HEK293T (cell line): ENCODE measurements around the gene MSH5.

ENCODE experiments used
- CTCF ChIA-PET: fragments of 350-600 bp; formaldehyde crosslinking; extraction: SDS; loops from one replicate; lab custom pipeline; 2021; ENCODE audit warnings: antibody characterized with exemption, inconsistent platforms; lab: Yijun Ruan, JAX
- POLR2A ChIA-PET: fragments of 350-600 bp; formaldehyde crosslinking; extraction: SDS; loops from one replicate; lab custom pipeline; 2020; ENCODE audit warnings: antibody characterized with exemption, inconsistent platforms; lab: Yijun Ruan, JAX
- DNase-seq: peaks from one replicate; pipeline ENCODE4 v3.0.0; 2012; ENCODE audit warnings: mixed read lengths; ENCODE audit errors: extremely low spot score
- ARNT ChIP-seq: fragments of 450-650 bp; IDR thresholded peaks from 2 replicates; pipeline ENCODE4 v1.6.1; 2017; ENCODE audit warnings: mild to moderate bottlenecking
- BHLHE40 ChIP-seq: fragments of 450-650 bp; IDR thresholded peaks from 2 replicates; pipeline ENCODE4 v1.6.1; 2016; ENCODE audit warnings: mild to moderate bottlenecking, moderate library complexity, borderline replicate concordance
- CTBP1 ChIP-seq: fragments of 450-650 bp; IDR thresholded peaks from 2 replicates; pipeline ENCODE4 v1.6.1; 2016; ENCODE audit warnings: borderline replicate concordance
- ELF4 ChIP-seq: fragments of 450-650 bp; IDR thresholded peaks from 2 replicates; pipeline ENCODE4 v1.6.1; 2017; ENCODE audit warnings: antibody characterized with exemption
- FOXA1 ChIP-seq: fragments of 450-650 bp; IDR thresholded peaks from 2 replicates; pipeline ENCODE4 v1.6.1; 2016; ENCODE audit warnings: mild to moderate bottlenecking
- FOXK2 ChIP-seq: fragments of 450-650 bp; IDR thresholded peaks from 2 replicates; pipeline ENCODE4 v1.6.1; 2016; ENCODE audit warnings: mild to moderate bottlenecking
- FOXM1 ChIP-seq: fragments of 450-650 bp; IDR thresholded peaks from 2 replicates; pipeline ENCODE4 v1.6.1; 2017; ENCODE audit warnings: mild to moderate bottlenecking, borderline replicate concordance
- HDGF ChIP-seq: fragments of 450-650 bp; IDR thresholded peaks from 2 replicates; pipeline ENCODE4 v1.6.1; 2017; ENCODE audit warnings: antibody characterized with exemption, borderline replicate concordance
- L3MBTL2 ChIP-seq: fragments of 450-650 bp; conservative IDR thresholded peaks from 2 replicates; pipeline ENCODE4 v1.6.1; 2016; ENCODE audit warnings: mild to moderate bottlenecking
- LEF1 ChIP-seq: fragments of 450-650 bp; IDR thresholded peaks from 2 replicates; pipeline ENCODE4 v1.6.1; 2017; ENCODE audit warnings: mild to moderate bottlenecking, borderline replicate concordance
- NFRKB ChIP-seq: fragments of 450-650 bp; IDR thresholded peaks from 2 replicates; pipeline ENCODE4 v1.6.1; 2016; ENCODE audit warnings: mild to moderate bottlenecking, moderate library complexity
- PKNOX1 ChIP-seq: fragments of 450-650 bp; IDR thresholded peaks from 2 replicates; pipeline ENCODE4 v1.6.1; 2016
- SP1 ChIP-seq: fragments of 450-650 bp; IDR thresholded peaks from 2 replicates; pipeline ENCODE4 v1.6.1; 2017
- SUZ12 ChIP-seq: fragments of 450-650 bp; IDR thresholded peaks from 2 replicates; pipeline ENCODE4 v1.6.1; 2016; ENCODE audit warnings: mild to moderate bottlenecking
- TARDBP ChIP-seq: fragments of 450-650 bp; IDR thresholded peaks from 2 replicates; pipeline ENCODE4 v1.6.1; 2016
- ZNF384 ChIP-seq: fragments of 450-650 bp; IDR thresholded peaks from 2 replicates; pipeline ENCODE4 v1.6.1; 2016

The MSH5 gene

GRCh38 chr6:31713465-31713864 is 26.3 kb upstream of the MSH5 start:
- CTCF ChIA-PET: interaction anchor here (0.6 to 2.2 kb wide), 3 partner anchors 16 to 56 kb away, joined by 4 to 13 read pairs (median 8); partner anchors contain the start of gene DDAH2
- POLR2A ChIA-PET: interaction anchor here (0.8 to 5.2 kb wide), 9 partner anchors 10 to 133 kb away, joined by 3 to 43 read pairs (median 4); partner anchors contain the start of genes ABHD16A, GPANK1, MPIG6B and MSH5
- no peak for DNase-seq
- TF ChIP-seq SUZ12 (no peak), LEF1 (no peak), TARDBP (no peak), FOXK2 (no peak), PKNOX1 (no peak)

- ChIA-PET POLR2A (interaction anchor here (0.8 to 5.2 kb wide), 12 partner anchors 8 to 133 kb away, joined by 3 to 43 read pairs (median 4); partner anchors contain the start of genes ABHD16A, GPANK1, HSPA1B and LY6G6F), CTCF (interaction anchor here (0.6 to 2.2 kb wide), 3 partner anchors 16 to 56 kb away, joined by 4 to 13 read pairs (median 8); partner anchors contain the start of gene DDAH2)
- no peak for TF ChIP-seq FOXM1
- no peak for TF ChIP-seq SP1
- no peak for TF ChIP-seq HDGF
- TF ChIP-seq ELF4: no peak
- TF ChIP-seq ARNT: no peak
- no peak for TF ChIP-seq NFRKB
- TF ChIP-seq FOXA1: no peak
- TF ChIP-seq L3MBTL2: no peak
- no peak for TF ChIP-seq TARDBP
- no peak for DNase-seq
Measured at GRCh38 chr6:31713991-31714684, 25.7 kb upstream of the MSH5 start.

DNA sequence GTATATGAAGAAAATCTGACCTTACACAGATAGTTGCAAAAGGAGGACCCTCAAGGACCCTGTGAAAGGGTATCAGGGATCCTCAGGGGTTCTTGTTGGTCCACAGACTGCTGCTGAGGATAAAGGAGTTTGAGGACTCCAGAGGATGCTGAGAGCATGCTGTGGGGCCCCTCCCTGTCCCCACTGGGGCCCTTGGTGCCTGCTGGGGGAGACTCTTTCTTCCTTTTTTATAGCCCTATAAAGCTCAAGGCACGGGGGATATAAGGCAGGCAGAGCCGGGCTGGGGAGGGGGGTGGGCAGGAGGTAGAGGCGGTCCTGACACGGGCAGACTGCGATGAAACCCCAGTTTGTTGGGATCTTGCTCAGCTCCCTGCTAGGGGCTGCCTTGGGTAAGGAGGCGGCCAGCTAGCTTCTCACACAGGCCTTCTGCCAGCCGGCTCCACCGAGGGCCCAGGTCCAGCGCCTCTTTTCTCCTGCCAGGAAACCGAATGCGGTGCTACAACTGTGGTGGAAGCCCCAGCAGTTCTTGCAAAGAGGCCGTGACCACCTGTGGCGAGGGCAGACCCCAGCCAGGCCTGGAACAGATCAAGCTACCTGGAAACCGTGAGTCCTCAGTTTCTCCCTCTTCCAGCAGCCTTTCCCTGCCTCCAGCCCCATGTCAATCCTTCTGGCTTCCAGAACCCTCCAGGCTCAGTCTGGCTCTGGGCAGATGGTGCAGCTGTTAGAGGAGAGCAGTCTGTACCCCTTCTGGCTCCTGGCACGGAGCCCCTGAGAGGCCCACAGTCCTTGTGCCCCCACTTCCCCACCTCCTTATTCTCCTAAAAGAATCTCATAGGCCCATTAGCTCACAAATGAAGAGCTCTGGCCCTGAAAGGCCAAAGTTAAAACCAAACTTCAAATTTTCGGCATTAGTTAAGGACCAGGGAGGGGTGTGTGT is 24.5 kb upstream of the MSH5 start, which contains the start of gene LY6G6D:
Gene LY6G6D, plus strand, starts transcription at position 327 of the 937 bp plus-strand sequence. Its CDS starts 8 bp downstream, at position 335.
- no peak for DNase-seq
- POLR2A ChIA-PET: interaction anchor here (0.9 to 5.2 kb wide), 7 partner anchors 8 to 112 kb away, joined by 3 to 43 read pairs (median 3); partner anchors contain the start of genes ABHD16A, HSPA1B, LY6G6F and MPIG6B
- TF ChIP-seq PKNOX1: no peak
- no peak for TF ChIP-seq HDGF
- no peak for TF ChIP-seq BHLHE40
- no peak for TF ChIP-seq FOXM1
- no peak for TF ChIP-seq ELF4
- no peak for TF ChIP-seq L3MBTL2
- TF ChIP-seq CTBP1: no peak
- TF ChIP-seq FOXK2: no peak
- TF ChIP-seq SUZ12: no peak
- no peak for TF ChIP-seq TARDBP
- TF ChIP-seq ARNT: no peak
- TF ChIP-seq LEF1: no peak
- TF ChIP-seq NFRKB: no peak
- no peak for TF ChIP-seq ZNF384
- no peak for TF ChIP-seq SP1
- TF ChIP-seq FOXA1: no peak
- CTCF ChIA-PET: interaction anchor here (2.2 kb wide), 1 partner anchor 15 kb away, joined by 13 read pairs; the partner anchor contains the start of gene DDAH2

DNA sequence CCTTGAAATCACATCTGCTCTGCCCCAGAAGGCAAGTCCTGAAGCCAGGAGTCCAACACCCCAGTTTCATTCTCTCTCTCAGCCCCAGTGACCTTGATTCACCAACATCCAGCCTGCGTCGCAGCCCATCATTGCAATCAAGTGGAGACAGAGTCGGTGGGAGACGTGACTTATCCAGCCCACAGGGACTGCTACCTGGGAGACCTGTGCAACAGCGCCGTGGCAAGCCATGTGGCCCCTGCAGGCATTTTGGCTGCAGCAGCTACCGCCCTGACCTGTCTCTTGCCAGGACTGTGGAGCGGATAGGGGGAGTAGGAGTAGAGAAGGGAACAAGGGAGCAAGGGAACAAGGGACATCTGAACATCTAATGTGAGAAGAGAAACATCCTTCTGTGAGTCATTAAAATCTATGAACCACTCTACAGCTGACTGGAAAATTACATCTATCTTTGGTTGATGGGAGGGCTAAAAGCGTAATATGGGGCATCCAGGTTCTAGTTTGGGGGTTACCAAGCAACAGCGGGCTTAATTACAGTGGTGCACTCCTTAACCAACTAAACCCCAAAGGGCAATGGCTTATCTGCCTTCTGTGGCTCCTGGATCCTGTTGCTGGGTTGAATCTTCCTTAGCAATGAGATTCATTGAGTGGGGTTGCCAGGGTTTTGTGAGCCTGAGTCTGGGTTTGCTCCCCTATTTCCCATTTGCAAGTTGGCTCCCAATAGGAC is 22.1 kb upstream of the MSH5 start:
- ChIA-PET POLR2A (no interaction called here), CTCF (interaction anchor here (0.6 kb wide), 1 partner anchor 383 kb away, joined by 5 read pairs; no protein-coding TSS in a partner anchor)
- DNase-seq: no peak
- no peak for TF ChIP-seq HDGF
- TF ChIP-seq ARNT: no peak
- TF ChIP-seq SUZ12: no peak
- TF ChIP-seq NFRKB: no peak
- TF ChIP-seq L3MBTL2: no peak
- TF ChIP-seq FOXA1: no peak
- no peak for TF ChIP-seq LEF1
- TF ChIP-seq SP1: no peak
- no peak for TF ChIP-seq PKNOX1
- no peak for TF ChIP-seq FOXM1
- TF ChIP-seq ELF4: no peak
- no peak for TF ChIP-seq ZNF384
- no peak for TF ChIP-seq FOXK2
- TF ChIP-seq BHLHE40: no peak
- TF ChIP-seq CTBP1: no peak
- no peak for TF ChIP-seq TARDBP
